WTC11 (cell line): ENCODE results near the gene SLC2A9. TPM values are rescaled to one million over a fixed set of nuclear protein-coding genes. Genes with fewer than 3 reads are reported as not detected.

Source experiments
- ATAC-seq: fragments of 200-7000 bp; cut with Tn5 transposase; 2 replicates; pipeline ENCODE4 v1.10.0; 2021; ENCODE audit warnings: mild to moderate bottlenecking, moderate library complexity
- CTCF ChIA-PET: fragments of 300-600 bp; sonication (Branson Sonifier 250); formaldehyde crosslinking; loops from one replicate; lab custom pipeline; 2021; ENCODE audit warnings: antibody characterized with exemption; lab: Charles Lee
- POLR2A ChIA-PET: fragments of 350-600 bp; sonication (Branson Sonifier 250); formaldehyde crosslinking; loops from one replicate; lab custom pipeline; 2021; ENCODE audit warnings: antibody characterized with exemption; lab: Charles Lee
- DNase-seq: peaks from one replicate; pipeline ENCODE4 v3.0.0; 2021; ENCODE audit warnings: low spot score
- H3K27ac Mint-ChIP-seq: 2 replicates; pipeline ENCODE4 v1.8.0; 2021; ENCODE audit warnings: mixed read lengths
- H3K27me3 Mint-ChIP-seq: 2 replicates; pipeline ENCODE4 v1.8.0; 2021; ENCODE audit warnings: low read depth, mild to moderate bottlenecking, moderate library complexity, mixed read lengths
- H3K36me3 Mint-ChIP-seq: 2 replicates; pipeline ENCODE4 v1.8.0; 2021; ENCODE audit warnings: mixed read lengths
- H3K4me1 Mint-ChIP-seq: 2 replicates; pipeline ENCODE4 v1.8.0; 2022; ENCODE audit warnings: mixed read lengths
- H3K4me3 Mint-ChIP-seq: 2 replicates; pipeline ENCODE4 v1.8.0; 2021; ENCODE audit warnings: mild to moderate bottlenecking, moderate library complexity, mixed read lengths
- H3K9me3 Mint-ChIP-seq: 2 replicates; pipeline ENCODE4 v1.8.0; 2021; ENCODE audit warnings: mixed read lengths
- ARID4B ChIP-seq: sonication (generic); formaldehyde crosslinking; IDR thresholded peaks from 2 replicates; pipeline ENCODE4 v1.8.0; 2023; ENCODE audit warnings: missing genetic modification reagents, mild to moderate bottlenecking, borderline replicate concordance
- CBFB ChIP-seq: sonication (generic); formaldehyde crosslinking; IDR thresholded peaks from 2 replicates; pipeline ENCODE4 v1.8.1; 2022; ENCODE audit warnings: mild to moderate bottlenecking, low read depth, missing genetic modification reagents
- CDX4 ChIP-seq: fragments of 250-450 bp; sonication (Bioruptor Pico); IDR thresholded peaks from 2 replicates; pipeline ENCODE4 v1.9.0; 2021; ENCODE audit warnings: moderate library complexity, mild to moderate bottlenecking, inconsistent platforms, borderline replicate concordance
- CREM ChIP-seq: sonication (generic); formaldehyde crosslinking; IDR thresholded peaks from 2 replicates; pipeline ENCODE4 v1.8.1; 2022; ENCODE audit warnings: mild to moderate bottlenecking, missing genetic modification reagents, moderate library complexity
- GABPB1 ChIP-seq: sonication (generic); formaldehyde crosslinking; IDR thresholded peaks from 2 replicates; pipeline ENCODE4 v1.8.1; 2023; ENCODE audit warnings: mild to moderate bottlenecking, missing genetic modification reagents
- HMGA2 ChIP-seq: fragments of 250-450 bp; sonication (Bioruptor Pico); IDR thresholded peaks from 2 replicates; pipeline ENCODE4 v1.4.0; 2021; ENCODE audit warnings: mild to moderate bottlenecking, moderate library complexity
- JAZF1 ChIP-seq: fragments of 250-450 bp; sonication (Bioruptor Pico); IDR thresholded peaks from 2 replicates; pipeline ENCODE4 v1.9.0; 2021; ENCODE audit warnings: moderate library complexity, mild to moderate bottlenecking, inconsistent platforms
- MYBL2 ChIP-seq: sonication (generic); formaldehyde crosslinking; IDR thresholded peaks from 2 replicates; pipeline ENCODE4 v1.8.1; 2023; ENCODE audit warnings: mild to moderate bottlenecking, moderate library complexity, missing genetic modification reagents
- NFATC4 ChIP-seq: fragments of 250-450 bp; sonication (Bioruptor Pico); IDR thresholded peaks from 2 replicates; pipeline ENCODE4 v1.9.0; 2021; ENCODE audit warnings: mild to moderate bottlenecking
- NR1H2 ChIP-seq: sonication (generic); formaldehyde crosslinking; IDR thresholded peaks from 2 replicates; pipeline ENCODE4 v1.9.0; 2021; ENCODE audit warnings: mild to moderate bottlenecking, moderate library complexity, missing genetic modification reagents
- OVOL2 ChIP-seq: fragments of 250-450 bp; sonication (Bioruptor Pico); IDR thresholded peaks from 2 replicates; pipeline ENCODE4 v1.9.0; 2021; ENCODE audit warnings: mild to moderate bottlenecking, borderline replicate concordance
- TEAD1 ChIP-seq: sonication (generic); formaldehyde crosslinking; IDR thresholded peaks from 2 replicates; pipeline ENCODE4 v1.8.0; 2022; ENCODE audit warnings: mild to moderate bottlenecking, missing genetic modification reagents
- ZBTB21 ChIP-seq: sonication (generic); formaldehyde crosslinking; IDR thresholded peaks from 2 replicates; pipeline ENCODE4 v1.8.1; 2023; ENCODE audit warnings: mild to moderate bottlenecking, missing genetic modification reagents, borderline replicate concordance
- ZNF317 ChIP-seq: sonication (generic); formaldehyde crosslinking; IDR thresholded peaks from 2 replicates; pipeline ENCODE4 v1.8.1; 2023; ENCODE audit warnings: low read depth, mild to moderate bottlenecking, moderate library complexity, missing genetic modification reagents, borderline replicate concordance
- ZSCAN18 ChIP-seq: fragments of 250-450 bp; sonication (Bioruptor Pico); IDR thresholded peaks from 2 replicates; pipeline ENCODE4 v2.1.2; 2022; ENCODE audit warnings: mild to moderate bottlenecking, moderate library complexity
- total RNA-seq: library from RNA; stranded (reverse); gene quantifications from 3 replicates; pipeline ENCODE4 v1.2.3, GENCODE V29; 2021
- TF ChIP-seq, protein P1 (sequence below): sonication (generic); formaldehyde crosslinking; IDR thresholded peaks from 2 replicates; pipeline ENCODE4 v1.8.1; 2022; ENCODE audit warnings: mild to moderate bottlenecking, missing genetic modification reagents, moderate library complexity, borderline replicate concordance
- TF ChIP-seq, protein P2 (sequence below): sonication (generic); formaldehyde crosslinking; IDR thresholded peaks from 2 replicates; pipeline ENCODE4 v1.8.0; 2023; ENCODE audit warnings: missing genetic modification reagents
- TF ChIP-seq, protein P3 (sequence below): fragments of 250-450 bp; sonication (Bioruptor Pico); IDR thresholded peaks from 2 replicates; pipeline ENCODE4 v1.9.0; 2021; ENCODE audit warnings: mild to moderate bottlenecking
- TF ChIP-seq, protein P4 (sequence below): sonication (generic); formaldehyde crosslinking; IDR thresholded peaks from 2 replicates; pipeline ENCODE4 v1.8.0; 2022; ENCODE audit warnings: mild to moderate bottlenecking, missing genetic modification reagents
- TF ChIP-seq, protein P5 (sequence below): fragments of 250-450 bp; sonication (Bioruptor Pico); IDR thresholded peaks from 2 replicates; pipeline ENCODE4 v1.8.0; 2021; ENCODE audit warnings: mild to moderate bottlenecking

The SLC2A9 gene
- total RNA-seq, 1 experiment from 2014 or later, result not detected

DNA sequence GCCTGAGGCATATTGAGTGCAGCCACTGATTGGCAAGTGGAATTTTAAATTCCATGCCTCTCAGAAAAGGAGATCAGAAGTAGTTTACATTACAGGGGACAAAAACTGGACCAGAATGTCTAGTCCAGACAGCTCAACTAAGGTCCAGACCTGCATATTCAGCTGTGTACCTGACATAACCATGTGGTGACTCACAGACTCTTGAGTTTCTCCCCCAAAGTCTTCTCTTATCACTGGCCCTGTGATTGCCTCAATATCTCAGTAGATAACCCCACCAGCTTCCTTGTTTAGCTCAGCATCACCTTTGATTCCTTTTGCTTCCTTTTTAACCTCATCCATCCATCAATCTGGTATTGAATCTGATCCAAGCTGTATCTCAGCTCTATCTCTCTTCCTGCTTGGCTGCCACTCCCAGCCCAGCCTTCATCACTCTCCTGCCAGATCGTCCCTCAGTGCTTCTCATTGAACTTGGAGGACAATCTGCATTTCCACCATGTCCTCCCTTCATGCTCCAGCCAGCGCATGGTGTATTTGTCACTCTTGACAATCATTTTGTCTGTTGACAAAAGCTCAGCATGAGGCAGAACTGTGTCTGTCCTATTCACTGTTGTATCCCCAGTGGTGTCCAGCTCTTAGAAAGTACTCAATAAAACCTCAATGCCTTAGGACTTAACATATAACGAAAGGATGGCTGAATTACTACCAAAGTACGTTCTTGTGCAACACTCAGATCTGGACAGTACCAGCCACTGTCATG, 27.8 kb upstream of the SLC2A9 start:
- H3K4me3 Mint-ChIP-seq, result no peak overlapping the region
- ChIA-PET POLR2A (no interaction called here), CTCF (interaction anchor here (1.9 kb wide), 1 partner anchor 92 kb away, joined by 4 read pairs; no protein-coding TSS in a partner anchor)
- H3K27ac Mint-ChIP-seq, result no peak overlapping the region
- no peaks in the 10 kb centered on the region; the same call in 1 of the 2 replicates for H3K27me3 Mint-ChIP-seq
- peaks cover 24% of the 10 kb centered on the region for H3K4me1 Mint-ChIP-seq
- TF ChIP-seq HMGA2 (CRISPR knock-in tag) (no peak), CREM (no peak), CDX4 (CRISPR knock-in tag) (no peak)
- ATAC-seq, result no peak
- DNase-seq, result no peak
- H3K9me3 Mint-ChIP-seq, result peaks cover 17% of the 10 kb centered on the region
- H3K36me3 Mint-ChIP-seq, result no peaks in the 10 kb centered on the region

DNA sequence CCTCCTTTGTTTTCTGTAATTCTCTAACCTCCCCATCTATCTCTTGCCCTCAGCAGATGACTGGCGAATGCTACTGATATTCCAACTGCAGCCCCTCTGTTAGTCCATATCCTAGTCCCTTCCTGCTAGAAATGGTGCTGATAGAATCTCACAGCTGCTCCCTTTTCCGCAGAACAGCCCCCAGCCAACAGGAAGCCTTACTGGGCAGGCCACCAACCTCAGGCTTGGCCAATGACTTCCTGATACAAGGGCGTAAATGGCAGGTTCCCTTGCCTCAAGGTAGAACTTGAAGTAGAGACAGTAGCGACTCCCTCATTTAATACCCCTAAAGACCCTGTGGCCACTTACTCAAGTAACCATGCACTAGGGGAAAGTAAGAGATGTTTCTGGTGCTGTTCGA, 26.7 kb upstream of the SLC2A9 start:
- Mint-ChIP-seq H3K27me3 (no peaks in the 10 kb centered on the region; the same call in none of the 2 replicates), H3K36me3 (no peaks in the 10 kb centered on the region), H3K4me1 (peaks cover 24% of the 10 kb centered on the region), H3K9me3 (peaks cover 18% of the 10 kb centered on the region), H3K27ac (no peak overlapping the region), H3K4me3 (no peak overlapping the region)
- DNase-seq, result no peak
- POLR2A ChIA-PET, result no interaction called here
- no peak for ATAC-seq
- CTCF ChIA-PET, result no interaction called here
- TF ChIP-seq ZSCAN18, result no peak
- TF ChIP-seq, protein P1, sequence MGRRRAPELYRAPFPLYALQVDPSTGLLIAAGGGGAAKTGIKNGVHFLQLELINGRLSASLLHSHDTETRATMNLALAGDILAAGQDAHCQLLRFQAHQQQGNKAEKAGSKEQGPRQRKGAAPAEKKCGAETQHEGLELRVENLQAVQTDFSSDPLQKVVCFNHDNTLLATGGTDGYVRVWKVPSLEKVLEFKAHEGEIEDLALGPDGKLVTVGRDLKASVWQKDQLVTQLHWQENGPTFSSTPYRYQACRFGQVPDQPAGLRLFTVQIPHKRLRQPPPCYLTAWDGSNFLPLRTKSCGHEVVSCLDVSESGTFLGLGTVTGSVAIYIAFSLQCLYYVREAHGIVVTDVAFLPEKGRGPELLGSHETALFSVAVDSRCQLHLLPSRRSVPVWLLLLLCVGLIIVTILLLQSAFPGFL (CRISPR knock-in tag), result no peak
- TF ChIP-seq GABPB1 (CRISPR knock-in tag), result no peak
- no peak for TF ChIP-seq OVOL2 (CRISPR knock-in tag)
- TF ChIP-seq, protein P2, sequence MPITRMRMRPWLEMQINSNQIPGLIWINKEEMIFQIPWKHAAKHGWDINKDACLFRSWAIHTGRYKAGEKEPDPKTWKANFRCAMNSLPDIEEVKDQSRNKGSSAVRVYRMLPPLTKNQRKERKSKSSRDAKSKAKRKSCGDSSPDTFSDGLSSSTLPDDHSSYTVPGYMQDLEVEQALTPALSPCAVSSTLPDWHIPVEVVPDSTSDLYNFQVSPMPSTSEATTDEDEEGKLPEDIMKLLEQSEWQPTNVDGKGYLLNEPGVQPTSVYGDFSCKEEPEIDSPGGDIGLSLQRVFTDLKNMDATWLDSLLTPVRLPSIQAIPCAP (CRISPR knock-in tag), result no peak
- no peak for TF ChIP-seq JAZF1 (CRISPR knock-in tag)
- no peak for TF ChIP-seq MYBL2 (CRISPR knock-in tag)
- TF ChIP-seq, protein P3, sequence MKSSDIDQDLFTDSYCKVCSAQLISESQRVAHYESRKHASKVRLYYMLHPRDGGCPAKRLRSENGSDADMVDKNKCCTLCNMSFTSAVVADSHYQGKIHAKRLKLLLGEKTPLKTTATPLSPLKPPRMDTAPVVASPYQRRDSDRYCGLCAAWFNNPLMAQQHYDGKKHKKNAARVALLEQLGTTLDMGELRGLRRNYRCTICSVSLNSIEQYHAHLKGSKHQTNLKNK (CRISPR knock-in tag), result no peak
- TF ChIP-seq NFATC4 (CRISPR knock-in tag), result no peak
- no peak for TF ChIP-seq TEAD1 (CRISPR knock-in tag)
- TF ChIP-seq ARID4B (CRISPR knock-in tag), result no peak
- TF ChIP-seq CBFB (CRISPR knock-in tag), result no peak
- TF ChIP-seq ZBTB21 (CRISPR knock-in tag), result no peak
- TF ChIP-seq, protein P4, sequence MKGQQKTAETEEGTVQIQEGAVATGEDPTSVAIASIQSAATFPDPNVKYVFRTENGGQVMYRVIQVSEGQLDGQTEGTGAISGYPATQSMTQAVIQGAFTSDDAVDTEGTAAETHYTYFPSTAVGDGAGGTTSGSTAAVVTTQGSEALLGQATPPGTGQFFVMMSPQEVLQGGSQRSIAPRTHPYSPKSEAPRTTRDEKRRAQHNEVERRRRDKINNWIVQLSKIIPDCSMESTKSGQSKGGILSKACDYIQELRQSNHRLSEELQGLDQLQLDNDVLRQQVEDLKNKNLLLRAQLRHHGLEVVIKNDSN, result no peak
- no peak for TF ChIP-seq ZNF317 (CRISPR knock-in tag)
- TF ChIP-seq NR1H2 (CRISPR knock-in tag), result no peak
- TF ChIP-seq, protein P5, sequence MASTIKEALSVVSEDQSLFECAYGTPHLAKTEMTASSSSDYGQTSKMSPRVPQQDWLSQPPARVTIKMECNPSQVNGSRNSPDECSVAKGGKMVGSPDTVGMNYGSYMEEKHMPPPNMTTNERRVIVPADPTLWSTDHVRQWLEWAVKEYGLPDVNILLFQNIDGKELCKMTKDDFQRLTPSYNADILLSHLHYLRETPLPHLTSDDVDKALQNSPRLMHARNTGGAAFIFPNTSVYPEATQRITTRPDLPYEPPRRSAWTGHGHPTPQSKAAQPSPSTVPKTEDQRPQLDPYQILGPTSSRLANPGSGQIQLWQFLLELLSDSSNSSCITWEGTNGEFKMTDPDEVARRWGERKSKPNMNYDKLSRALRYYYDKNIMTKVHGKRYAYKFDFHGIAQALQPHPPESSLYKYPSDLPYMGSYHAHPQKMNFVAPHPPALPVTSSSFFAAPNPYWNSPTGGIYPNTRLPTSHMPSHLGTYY, result no peak
